ENCODE data around the gene MTSS2. TPM values are rescaled to one million over a fixed set of nuclear protein-coding genes. Genes with fewer than 3 reads are reported as not detected.

MTSS2 gene
- total RNA-seq, 1 donor from 2014 or later = 38.3 TPM

GRCh38 chr16:70681382-70682238 is 4.2 kb downstream of the MTSS2 start:
- H3K27ac Mint-ChIP-seq (ENCODE audit: unreplicated experiment) = no peak overlapping the region
- no peaks in the 10 kb centered on the region for H3K36me3 ChIP-seq (ENCODE audit: insufficient read depth, low read length)
- H3K4me2 ChIP-seq (ENCODE audit: low read length) = peak overlapping the region; percentile 2

GRCh38 chr16:70680495-70681381 is 5.1 kb downstream of the MTSS2 start:
- Histone ChIP-seq H3K9ac (ENCODE audit: low read length) (no peak overlapping the region), H3K4me1 (ENCODE audit: insufficient read depth, low read length) (peaks cover 14% of the 10 kb centered on the region), H3K79me2 (ENCODE audit: insufficient read depth, low read length) (peaks cover 59% of the 10 kb centered on the region), H2AFZ (ENCODE audit: low read depth, low read length) (no peak overlapping the region), H3K27ac (ENCODE audit: low read depth, low read length) (no peak overlapping the region), H3K9me3 (ENCODE audit: insufficient read depth, low read depth, low read length) (no peaks in the 10 kb centered on the region), H3K36me3 (ENCODE audit: insufficient read depth, low read length) (peaks cover 6% of the 10 kb centered on the region), H3K4me2 (ENCODE audit: low read length) (peak overlapping the region; percentile 36), H4K20me1 (ENCODE audit: insufficient read depth, low read length) (peaks cover 50% of the 10 kb centered on the region), H3K27me3 (ENCODE audit: insufficient read depth, low read length) (no peaks in the 10 kb centered on the region), H3K4me3 (ENCODE audit: insufficient read depth, low read depth, low read length) (no peak overlapping the region)
- Mint-ChIP-seq H3K27me3 (ENCODE audit: low read depth, unreplicated experiment) (no peaks in the 10 kb centered on the region), H3K4me1 (ENCODE audit: low read depth, unreplicated experiment) (no peaks in the 10 kb centered on the region), H3K4me3 (ENCODE audit: unreplicated experiment) (no peak overlapping the region), H3K36me3 (ENCODE audit: low read depth, unreplicated experiment) (peaks cover 9% of the 10 kb centered on the region), H3K9me3 (ENCODE audit: unreplicated experiment) (no peaks in the 10 kb centered on the region), H3K27ac (ENCODE audit: unreplicated experiment) (peak overlapping the region; percentile 26)
- TF ChIP-seq CTCF (IDR thresholded peaks at IDR 0.05; ENCODE audit: insufficient read depth, low read depth, low read length) (no peak), EZH2 (IDR thresholded peaks at IDR 0.05; ENCODE audit: insufficient read depth, low read length) (no peak)
- DNase-seq (ENCODE audit: low read depth) (no peak), FAIRE-seq (no peak)

More at GRCh38 chr16:70681382-70682238, 4.2 kb downstream of the MTSS2 start:
- Mint-ChIP-seq H3K36me3 (ENCODE audit: low read depth, unreplicated experiment) (peaks cover 4% of the 10 kb centered on the region), H3K4me1 (ENCODE audit: low read depth, unreplicated experiment) (peaks cover 2% of the 10 kb centered on the region), H3K27me3 (ENCODE audit: low read depth, unreplicated experiment) (no peaks in the 10 kb centered on the region), H3K4me3 (ENCODE audit: unreplicated experiment) (no peak overlapping the region), H3K9me3 (ENCODE audit: unreplicated experiment) (no peaks in the 10 kb centered on the region)
- Histone ChIP-seq H3K27ac (ENCODE audit: low read depth, low read length) (no peak overlapping the region), H3K79me2 (ENCODE audit: insufficient read depth, low read length) (peaks cover 59% of the 10 kb centered on the region), H3K4me3 (ENCODE audit: insufficient read depth, low read depth, low read length) (no peak overlapping the region), H3K9me3 (ENCODE audit: insufficient read depth, low read depth, low read length) (no peaks in the 10 kb centered on the region), H3K4me1 (ENCODE audit: insufficient read depth, low read length) (peaks cover 19% of the 10 kb centered on the region), H3K27me3 (ENCODE audit: insufficient read depth, low read length) (no peaks in the 10 kb centered on the region), H4K20me1 (ENCODE audit: insufficient read depth, low read length) (peaks cover 50% of the 10 kb centered on the region), H3K9ac (ENCODE audit: low read length) (no peak overlapping the region), H2AFZ (ENCODE audit: low read depth, low read length) (no peak overlapping the region)
- DNase-seq (ENCODE audit: low read depth) (no peak), FAIRE-seq (no peak)
- TF ChIP-seq EZH2 (IDR thresholded peaks at IDR 0.05; ENCODE audit: insufficient read depth, low read length) = no peak
- no peak for TF ChIP-seq CTCF (IDR thresholded peaks at IDR 0.05; ENCODE audit: insufficient read depth, low read depth, low read length)
